HG02943 (cell line): Measurements from ENCODE around the gene SMCO4.
"Not testable (repeated sequence)": the region's sequence is repeated elsewhere in the genome, so short reads cannot be mapped to it uniquely, and the experiment has no call there.

Experiments used
- ATAC-seq: cut with Tn5 transposase; IDR thresholded peaks from one replicate; pipeline ENCODE4 v1.9.1; 2021; ENCODE audit warnings: mild to moderate bottlenecking, low read depth, moderate library complexity; ENCODE audit not compliant: unreplicated experiment

Gene SMCO4

GRCh38 chr11:93563857-93564256, 20.7 kb upstream of the SMCO4 start:
- no peak for ATAC-seq

- no peak for ATAC-seq
Measured at GRCh38 chr11:93560199-93560932, 17.2 kb upstream of the SMCO4 start.

GRCh38 chr11:93559681-93560080, 16.5 kb upstream of the SMCO4 start:
- ATAC-seq = no peak

GRCh38 chr11:93552874-93553273, 9.7 kb upstream of the SMCO4 start:
- ATAC-seq = no peak

- ATAC-seq = no peak
Measured at GRCh38 chr11:93549976-93550375, 6.8 kb upstream of the SMCO4 start.

- ATAC-seq = no peak
Measured at GRCh38 chr11:93548679-93549319, 5.6 kb upstream of the SMCO4 start.

GRCh38 chr11:93547773-93548172, 4.6 kb upstream of the SMCO4 start:
- no peak for ATAC-seq

GRCh38 chr11:93547028-93547427, 3.8 kb upstream of the SMCO4 start:
- no peak for ATAC-seq

- no peak for ATAC-seq
Measured at GRCh38 chr11:93545566-93545965, 2.4 kb upstream of the SMCO4 start.

GRCh38 chr11:93542811-93543229, 371 bp downstream of the SMCO4 start:
- peak; percentile 39 for ATAC-seq

- ATAC-seq = peak; percentile 60
Measured at GRCh38 chr11:93541884-93542810, 1.0 kb downstream of the SMCO4 start.

- no peak for ATAC-seq
Measured at GRCh38 chr11:93540896-93541553, 2.2 kb downstream of the SMCO4 start.

GRCh38 chr11:93540337-93540736, 2.9 kb downstream of the SMCO4 start:
- no peak for ATAC-seq

- ATAC-seq = no peak
Measured at GRCh38 chr11:93537767-93538261, 5.4 kb downstream of the SMCO4 start.

- ATAC-seq = no peak
Measured at GRCh38 chr11:93537049-93537448, 6.1 kb downstream of the SMCO4 start.

- no peak for ATAC-seq
Measured at GRCh38 chr11:93536101-93536861, 6.9 kb downstream of the SMCO4 start.

GRCh38 chr11:93535578-93535977, 7.6 kb downstream of the SMCO4 start:
- not testable (repeated sequence) for ATAC-seq

GRCh38 chr11:93532806-93533205, 10.4 kb downstream of the SMCO4 start:
- ATAC-seq = no peak

- no peak for ATAC-seq
Measured at GRCh38 chr11:93532281-93532789, 10.9 kb downstream of the SMCO4 start.

- ATAC-seq = no peak
Measured at GRCh38 chr11:93530468-93530826, 12.7 kb downstream of the SMCO4 start.
